Smooth muscle cell (in vitro differentiated cells): Measurements from ENCODE around the gene RS1. TPM values are rescaled to one million over a fixed set of nuclear protein-coding genes. Genes with fewer than 3 reads are reported as not detected.

Source experiments
- DNase-seq: peaks from one replicate; lab custom pipeline; 2025; ENCODE audit not compliant: unreplicated experiment; lab: John Stamatoyannopoulos, UW
- H2AFZ ChIP-seq: fragments of 200-600 bp; sonication (generic); 2 replicates; pipeline ENCODE4 v1.6.0; 2016; ENCODE audit warnings: antibody characterized with exemption, low read depth, mild to moderate bottlenecking
- H3F3A ChIP-seq: fragments of 200-600 bp; sonication (generic); 2 replicates; pipeline ENCODE4 v1.6.0; 2017; ENCODE audit warnings: antibody characterized with exemption, low read depth
- H3K27ac ChIP-seq: fragments of 200-600 bp; sonication (generic); 2 replicates; pipeline ENCODE4 v1.5.1; 2016; ENCODE audit warnings: low read depth, mild to moderate bottlenecking
- H3K27me3 ChIP-seq: fragments of 200-600 bp; sonication (generic); 2 replicates; pipeline ENCODE4 v1.6.1; 2016; ENCODE audit warnings: low read depth, mild to moderate bottlenecking
- H3K36me3 ChIP-seq: fragments of 200-600 bp; sonication (generic); 2 replicates; pipeline ENCODE4 v1.5.1; 2016; ENCODE audit warnings: low read depth
- H3K4me1 ChIP-seq: fragments of 200-600 bp; sonication (generic); 2 replicates; pipeline ENCODE4 v1.5.1; 2016; ENCODE audit warnings: low read depth
- H3K4me2 ChIP-seq: fragments of 200-600 bp; sonication (generic); 2 replicates; pipeline ENCODE4 v1.6.0; 2016; ENCODE audit warnings: mild to moderate bottlenecking
- H3K4me3 ChIP-seq: fragments of 200-600 bp; sonication (generic); 2 replicates; pipeline ENCODE4 v1.5.1; 2016; ENCODE audit warnings: mild to moderate bottlenecking
- H3K79me2 ChIP-seq: fragments of 200-600 bp; sonication (generic); 2 replicates; pipeline ENCODE4 v1.6.0; 2016; ENCODE audit warnings: low read depth, mild to moderate bottlenecking
- H3K9ac ChIP-seq: fragments of 200-600 bp; sonication (generic); 2 replicates; pipeline ENCODE4 v1.6.0; 2016; ENCODE audit warnings: low read depth
- H3K9me3 ChIP-seq: fragments of 200-600 bp; sonication (generic); replicated peaks from 2 replicates; pipeline ENCODE4 v1.5.1; 2016; ENCODE audit warnings: low read depth
- H4K20me1 ChIP-seq: fragments of 200-600 bp; sonication (generic); 2 replicates; pipeline ENCODE4 v1.6.0; 2016; ENCODE audit warnings: low read depth
- WGBS: methylation state at CpG from one replicate; pipeline ENCODE4 v1.1.7; 2016; ENCODE audit warnings: low lambda C conversion rate; 5-methylcytosine and 5-hydroxymethylcytosine counted together
- polyA plus RNA-seq: library from polyadenylated mRNA; unstranded; fragments of >200 nt; fragmentation: Nextera tagmentation; extraction: Ambion mirVana; gene quantifications from 2 replicates; pipeline ENCODE4 v1.2.1, GENCODE V29; 2016
- total RNA-seq: library from RNA; depleted of rRNA; stranded (reverse); fragments of >200 nt; gene quantifications from 2 replicates; pipeline ENCODE4 v1.2.3, GENCODE V29; 2014
- TF ChIP-seq, protein P1 (sequence below): fragments of 200-600 bp; sonication (generic); IDR thresholded peaks from 2 replicates; pipeline ENCODE4 v1.5.1; 2017; ENCODE audit warnings: borderline replicate concordance, mild to moderate bottlenecking, antibody characterized with exemption; ENCODE audit not compliant: insufficient read depth, poor library complexity, severe bottlenecking

The RS1 gene
- total and polyA plus RNA-seq, 2 experiments from 2014 or later, result not detected

- H3K27ac ChIP-seq, result peak overlapping the region; percentile 48
Measured at GRCh38 chrX:18616688-18617406, 55.1 kb downstream of the RS1 start.

GRCh38 chrX:18613930-18614639 is 57.8 kb downstream of the RS1 start:
- Histone ChIP-seq H3K36me3 (no peaks in the 10 kb centered on the region), H3K27ac (no peak overlapping the region), H3K79me2 (no peaks in the 10 kb centered on the region), H3F3A (no peaks in the 10 kb centered on the region), H4K20me1 (no peaks in the 10 kb centered on the region), H3K4me3 (no peak overlapping the region), H3K9ac (no peak overlapping the region), H3K27me3 (no peaks in the 10 kb centered on the region), H3K4me2 (no peak overlapping the region), H3K4me1 (no peaks in the 10 kb centered on the region), H2AFZ (no peak overlapping the region), H3K9me3 (no peaks in the 10 kb centered on the region)
- DNase-seq, result no peak
- TF ChIP-seq, protein P1, sequence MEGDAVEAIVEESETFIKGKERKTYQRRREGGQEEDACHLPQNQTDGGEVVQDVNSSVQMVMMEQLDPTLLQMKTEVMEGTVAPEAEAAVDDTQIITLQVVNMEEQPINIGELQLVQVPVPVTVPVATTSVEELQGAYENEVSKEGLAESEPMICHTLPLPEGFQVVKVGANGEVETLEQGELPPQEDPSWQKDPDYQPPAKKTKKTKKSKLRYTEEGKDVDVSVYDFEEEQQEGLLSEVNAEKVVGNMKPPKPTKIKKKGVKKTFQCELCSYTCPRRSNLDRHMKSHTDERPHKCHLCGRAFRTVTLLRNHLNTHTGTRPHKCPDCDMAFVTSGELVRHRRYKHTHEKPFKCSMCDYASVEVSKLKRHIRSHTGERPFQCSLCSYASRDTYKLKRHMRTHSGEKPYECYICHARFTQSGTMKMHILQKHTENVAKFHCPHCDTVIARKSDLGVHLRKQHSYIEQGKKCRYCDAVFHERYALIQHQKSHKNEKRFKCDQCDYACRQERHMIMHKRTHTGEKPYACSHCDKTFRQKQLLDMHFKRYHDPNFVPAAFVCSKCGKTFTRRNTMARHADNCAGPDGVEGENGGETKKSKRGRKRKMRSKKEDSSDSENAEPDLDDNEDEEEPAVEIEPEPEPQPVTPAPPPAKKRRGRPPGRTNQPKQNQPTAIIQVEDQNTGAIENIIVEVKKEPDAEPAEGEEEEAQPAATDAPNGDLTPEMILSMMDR, result no peak
- WGBS, result 80% methylated on average over 3 of the region's 3 CpGs

More at GRCh38 chrX:18616688-18617406, 55.1 kb downstream of the RS1 start:
- H3K9me3 ChIP-seq, result no peaks in the 10 kb centered on the region
- H3K27me3 ChIP-seq, result no peaks in the 10 kb centered on the region
- no peak for DNase-seq
- H2AFZ ChIP-seq, result no peak overlapping the region
- H3K4me1 ChIP-seq, result no peaks in the 10 kb centered on the region
- no peak overlapping the region for H3K4me3 ChIP-seq
- H3K4me2 ChIP-seq, result no peak overlapping the region
- no peaks in the 10 kb centered on the region for H3F3A ChIP-seq
- WGBS, result 72% methylated on average over 8 of the region's 8 CpGs
- no peak overlapping the region for H3K9ac ChIP-seq
- no peaks in the 10 kb centered on the region for H4K20me1 ChIP-seq
- TF ChIP-seq, protein P1, result no peak
- H3K79me2 ChIP-seq, result no peaks in the 10 kb centered on the region
- no peaks in the 10 kb centered on the region for H3K36me3 ChIP-seq

GRCh38 chrX:18607966-18608365 is 63.9 kb downstream of the RS1 start:
- Histone ChIP-seq H3K27me3 (no peaks in the 10 kb centered on the region), H3K4me3 (no peak overlapping the region), H4K20me1 (no peaks in the 10 kb centered on the region), H3K4me1 (no peaks in the 10 kb centered on the region), H3K9ac (no peak overlapping the region), H3K27ac (peak overlapping the region; percentile 31), H3K4me2 (no peak overlapping the region), H3K36me3 (no peaks in the 10 kb centered on the region), H3K9me3 (no peaks in the 10 kb centered on the region), H3K79me2 (no peaks in the 10 kb centered on the region), H2AFZ (no peak overlapping the region), H3F3A (no peaks in the 10 kb centered on the region)
- WGBS, result 45% methylated on average over 4 of the region's 4 CpGs
- DNase-seq, result no peak
- TF ChIP-seq, protein P1, result no peak
